ENCODE data around the gene LRRC37A2. TPM values are rescaled to one million over a fixed set of nuclear protein-coding genes. Genes with fewer than 3 reads are reported as not detected.

LRRC37A2 gene
- total RNA-seq, 2 donors from 2014 or later: 19.5 to 27.9 TPM

Other genes with a start within 250 kb of the LRRC37A2 start
- gene LRRC37A, start 217.3 kb upstream of the LRRC37A2 start, total RNA-seq: 10 to 100 TPM in 1 of 2 donors, 1 to 10 TPM in 1; 5.5 to 11.4 TPM
- gene ARL17B, start 150.7 kb upstream of the LRRC37A2 start, total RNA-seq: 10 to 100 TPM; 22.9 to 23.0 TPM
- gene ARL17A, start 67.2 kb downstream of the LRRC37A2 start, total RNA-seq: 10 to 100 TPM; 19.6 to 38.3 TPM
- gene NSF, start 78.2 kb downstream of the LRRC37A2 start, total RNA-seq: 10 to 100 TPM; 21.6 to 22.6 TPM

Data from T-helper 17 cell (primary cell).